Esophagus (tissue), 2 donors: ENCODE measurements around the gene RAMACL. TPM values are rescaled to one million over a fixed set of nuclear protein-coding genes. Genes with fewer than 3 reads are reported as not detected.

Source experiments
- H3K27ac ChIP-seq, 2 donors: one replicate each; pipeline ENCODE4 v1.5.1; 2013; ENCODE audit warnings: low read depth in 2 of 2, mild to moderate bottlenecking in 2 of 2, inconsistent platforms in 1 of 2, low read length in 1 of 2, moderate library complexity in 1 of 2
- H3K27me3 ChIP-seq, 2 donors: one replicate each; pipeline ENCODE4 v1.6.1; 2013; ENCODE audit warnings: low read length in 2 of 2, control low read depth in 1 of 2, mild to moderate bottlenecking in 1 of 2; ENCODE audit not compliant: insufficient read depth in 2 of 2, control insufficient read depth in 1 of 2
- H3K36me3 ChIP-seq, 2 donors: one replicate each; pipeline ENCODE4 v1.6.1; 2013; ENCODE audit warnings: low read length in 1 of 2; ENCODE audit not compliant: control insufficient read depth in 2 of 2, insufficient read depth in 2 of 2
- H3K4me1 ChIP-seq, 2 donors: one replicate each; pipeline ENCODE4 v1.6.1; 2013; ENCODE audit warnings: low read length in 1 of 2; ENCODE audit not compliant: control insufficient read depth in 2 of 2, insufficient read depth in 2 of 2
- H3K4me3 ChIP-seq, 2 donors: one replicate each; pipeline ENCODE4 v1.5.1; 2013; ENCODE audit warnings: low read length in 2 of 2, mild to moderate bottlenecking in 2 of 2, low read depth in 1 of 2, moderate library complexity in 1 of 2
- H3K9me3 ChIP-seq, 2 donors: one replicate each; pipeline ENCODE4 v1.6.1; 2013; ENCODE audit warnings: mild to moderate bottlenecking in 2 of 2, low read depth in 1 of 2, low read length in 1 of 2, moderate library complexity in 1 of 2; ENCODE audit not compliant: control insufficient read depth in 2 of 2, insufficient read depth in 1 of 2
- WGBS, 2 donors: extraction: QIAGEN DNeasy Blood & Tissue Kit; methylation state at CpG; one replicate each; pipeline ENCODE4 v1.1.7; 2013; 5-methylcytosine and 5-hydroxymethylcytosine counted together
- polyA plus RNA-seq, 2 donors: library from polyadenylated mRNA; stranded (reverse); fragments of 200-250 nt; gene quantifications; one replicate each; pipeline ENCODE4 v1.2.3, GENCODE V29; 2013
- donor health status: healthy with polysubstance abuse.
- donor health status: Bipolar disorder and iron deficiency.

Gene RAMACL
- polyA plus RNA-seq, 2 donors = 0.16 to 0.26 TPM

DNA sequence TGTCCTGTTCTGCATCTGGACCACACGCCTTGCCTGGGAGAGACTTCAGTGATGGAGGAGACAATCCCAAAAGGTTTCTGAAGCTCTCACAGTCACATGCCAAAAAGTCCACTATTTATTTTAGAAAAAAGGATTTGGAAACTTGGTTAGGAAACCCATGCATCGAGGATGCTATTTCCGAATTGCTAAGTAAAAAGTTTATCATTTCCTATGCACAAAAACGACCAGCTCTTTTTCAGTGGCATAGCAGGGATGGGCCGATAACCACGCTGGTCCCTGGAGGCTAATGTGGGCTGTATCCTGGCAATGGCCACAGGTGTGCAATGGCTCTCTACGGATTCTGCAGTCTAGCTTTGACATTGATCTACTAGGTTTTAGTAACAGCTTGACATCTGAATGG is 33.9 kb downstream of the RAMACL start:
- H3K27ac ChIP-seq = no peak overlapping the region
- no peaks in the 10 kb centered on the region for H3K27me3 ChIP-seq
- H3K9me3 ChIP-seq = no peaks in the 10 kb centered on the region
- no peaks in the 10 kb centered on the region for H3K36me3 ChIP-seq
- H3K4me1 ChIP-seq = peaks cover 3% of the 10 kb centered on the region in 2 donors
- WGBS, 2 donors = 83 to 85% methylated on average over 7 of the region's 7 CpGs
- no peak overlapping the region for H3K4me3 ChIP-seq

DNA sequence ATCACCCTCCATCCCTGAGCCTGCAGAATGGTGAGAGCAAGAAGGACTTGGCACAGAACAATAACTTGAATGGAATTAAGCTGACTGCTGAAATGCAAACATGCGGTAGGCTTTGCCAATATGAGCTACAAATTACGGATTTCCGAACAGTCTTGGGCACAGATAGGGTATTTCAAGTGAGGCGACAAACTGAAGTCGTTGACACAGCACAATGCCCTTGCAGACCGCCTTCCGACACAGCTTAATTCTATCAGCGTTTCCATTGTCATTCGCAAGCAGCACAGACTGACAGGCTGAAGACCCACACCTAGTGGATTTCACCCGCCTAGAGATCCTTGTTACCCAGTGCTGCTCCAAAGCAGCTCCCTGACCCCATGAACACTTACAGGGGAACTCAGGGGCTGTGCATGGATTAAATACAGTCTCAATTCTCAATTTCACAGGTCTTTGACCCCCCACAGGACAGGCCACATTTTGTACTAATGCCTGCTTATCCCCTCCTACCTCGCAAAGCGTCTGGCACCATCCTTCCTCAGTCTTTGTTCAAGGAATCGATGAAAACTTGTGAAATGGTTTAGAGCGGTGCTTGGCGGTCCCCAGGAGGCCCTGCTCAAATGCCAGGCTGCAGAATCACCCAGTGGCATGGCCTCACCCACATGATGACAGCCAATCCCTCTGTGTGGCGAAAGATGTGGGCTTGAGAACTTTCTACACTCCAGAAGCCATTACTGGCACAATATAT is 34.6 kb downstream of the RAMACL start:
- Histone ChIP-seq H3K9me3 (no peaks in the 10 kb centered on the region), H3K27ac (no peak overlapping the region), H3K4me1 (no peaks in the 10 kb centered on the region), H3K27me3 (no peaks in the 10 kb centered on the region), H3K4me3 (no peak overlapping the region), H3K36me3 (no peaks in the 10 kb centered on the region)
- WGBS, 2 donors = 85 to 92% methylated on average over 16 of the region's 16 CpGs

DNA sequence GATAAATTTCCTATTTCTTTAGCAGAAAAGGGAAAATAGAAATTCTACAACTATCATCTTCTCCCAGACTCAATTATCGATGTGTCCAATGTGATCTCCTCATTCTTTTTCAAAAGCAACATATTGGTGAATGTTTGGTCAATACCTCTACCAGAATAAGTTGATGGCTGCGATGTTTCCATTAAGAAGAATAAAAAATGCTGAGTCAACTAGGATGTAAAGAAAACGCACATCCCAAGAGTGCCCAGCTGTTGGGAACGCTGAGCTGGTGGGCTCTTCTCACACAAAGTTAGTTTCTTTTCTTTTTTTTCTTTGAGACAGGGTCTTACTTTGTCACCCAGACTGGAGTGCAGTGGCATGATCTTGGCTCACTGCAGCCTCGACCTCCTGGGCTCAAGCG is 39.8 kb downstream of the RAMACL start:
- Histone ChIP-seq H3K9me3 (no peaks in the 10 kb centered on the region), H3K36me3 (no peaks in the 10 kb centered on the region), H3K27ac (no peak overlapping the region), H3K4me3 (no peak overlapping the region), H3K27me3 (no peaks in the 10 kb centered on the region), H3K4me1 (no peaks in the 10 kb centered on the region)
- WGBS, 2 donors = 94 to 96% methylated on average over 6 of the region's 6 CpGs

DNA sequence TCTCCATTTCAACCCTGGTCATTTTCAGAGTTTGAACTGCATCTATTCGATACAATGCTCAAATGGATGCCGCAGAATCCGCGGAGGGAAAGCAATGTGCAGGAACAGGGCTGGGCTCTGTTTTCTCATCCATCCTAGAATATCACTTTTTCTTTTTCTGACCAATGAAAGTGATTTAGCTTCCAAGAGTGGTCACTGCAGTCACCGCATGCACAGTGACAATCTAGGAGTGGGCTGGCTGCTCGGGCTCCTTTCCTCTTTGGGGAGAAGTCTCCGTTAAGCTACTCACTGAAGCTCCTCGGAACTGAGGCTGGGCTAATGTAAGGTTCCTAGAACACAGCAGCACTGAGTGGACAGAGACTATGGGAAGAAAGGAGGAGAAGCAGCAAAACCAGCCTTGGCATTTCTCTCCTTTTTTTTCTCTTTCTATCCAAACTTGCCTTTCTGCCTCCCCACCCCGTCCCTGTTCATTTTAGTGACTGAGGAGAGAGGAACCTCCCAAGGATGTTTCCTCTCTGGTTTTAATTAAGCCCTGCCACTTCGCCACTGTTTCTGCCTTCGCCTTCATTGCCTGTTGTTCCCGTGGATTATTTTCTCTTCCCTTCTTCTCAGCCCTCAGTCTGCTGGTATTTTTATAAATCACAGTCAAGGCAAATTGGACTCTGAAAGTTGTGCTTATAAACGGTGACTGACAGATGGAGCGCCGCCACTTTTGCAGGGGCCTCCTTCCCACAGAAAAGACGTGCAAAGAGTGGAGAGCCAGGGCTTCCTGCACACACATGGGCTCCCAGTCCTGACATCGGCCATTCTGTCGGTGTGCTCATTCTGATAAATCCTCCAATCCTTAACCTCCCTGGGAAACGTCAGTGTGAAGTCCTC is 41.1 kb downstream of the RAMACL start:
- no peak overlapping the region for H3K4me3 ChIP-seq
- H3K4me1 ChIP-seq = peaks cover 0 to 6% of the 10 kb centered on the region in 2 donors
- no peaks in the 10 kb centered on the region for H3K36me3 ChIP-seq
- H3K27ac ChIP-seq = no peak overlapping the region
- H3K27me3 ChIP-seq = no peaks in the 10 kb centered on the region
- WGBS, 2 donors = 90 to 92% methylated on average over 19 of the region's 19 CpGs
- H3K9me3 ChIP-seq = no peaks in the 10 kb centered on the region

DNA sequence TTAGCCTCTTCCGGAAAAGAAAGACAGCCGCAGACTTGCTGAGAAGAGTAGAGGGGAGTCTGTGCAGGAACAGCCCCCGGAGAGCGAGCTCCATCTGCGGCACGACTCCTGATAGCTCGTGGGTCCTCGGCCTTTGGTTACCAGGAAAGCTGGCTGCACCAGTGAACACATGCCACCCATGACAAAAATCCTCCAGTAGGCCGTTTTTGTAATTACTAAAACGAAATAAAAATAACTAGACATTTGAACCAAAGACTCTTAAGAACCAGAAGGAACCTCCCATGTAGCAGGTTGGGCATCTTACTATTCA is 42.2 kb downstream of the RAMACL start:
- Histone ChIP-seq H3K27ac (no peak overlapping the region), H3K27me3 (no peaks in the 10 kb centered on the region), H3K4me1 (peaks cover 0 to 6% of the 10 kb centered on the region in 2 donors), H3K4me3 (no peak overlapping the region), H3K9me3 (no peaks in the 10 kb centered on the region), H3K36me3 (no peaks in the 10 kb centered on the region)
- WGBS, 2 donors = 96 to 98% methylated on average over 10 of the region's 10 CpGs

DNA sequence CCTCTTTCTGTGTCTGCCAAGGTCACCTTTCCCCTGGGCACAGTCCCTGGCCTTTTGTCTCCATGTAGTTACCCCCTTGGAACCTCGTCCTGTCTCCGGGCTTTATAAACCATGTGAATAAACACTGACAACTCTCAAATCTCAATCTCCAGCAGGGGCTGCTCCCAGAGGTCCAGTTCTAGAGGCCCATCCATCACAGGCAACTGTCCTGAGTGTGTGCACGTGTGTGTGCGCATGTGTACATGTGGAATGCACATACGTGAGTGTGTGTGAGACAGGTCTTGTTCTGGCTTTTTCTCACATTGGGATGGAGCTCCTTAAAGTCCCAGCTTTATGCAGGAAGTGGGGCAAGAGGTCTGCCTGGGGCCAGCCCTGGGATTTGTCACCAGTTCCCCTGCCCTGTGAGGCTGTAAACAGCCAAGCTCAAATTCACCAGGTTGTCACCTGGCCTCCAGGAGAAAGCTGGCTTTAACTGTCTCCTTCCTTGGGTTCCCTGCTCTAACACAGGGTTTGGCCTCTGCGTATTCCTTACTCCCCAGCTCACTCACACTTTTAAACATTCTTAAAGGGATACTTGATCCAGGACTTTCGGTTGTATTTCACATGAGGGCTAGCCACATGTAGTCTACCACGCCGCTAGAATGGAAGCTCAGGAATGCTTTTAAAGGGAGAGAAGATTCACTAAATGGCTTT is 42.7 kb downstream of the RAMACL start:
- 92 to 94% methylated on average over 9 of the region's 9 CpGs for WGBS, 2 donors
- Histone ChIP-seq H3K36me3 (no peaks in the 10 kb centered on the region), H3K4me3 (no peak overlapping the region), H3K9me3 (no peaks in the 10 kb centered on the region), H3K4me1 (peaks cover 0 to 6% of the 10 kb centered on the region in 2 donors), H3K27me3 (no peaks in the 10 kb centered on the region), H3K27ac (no peak overlapping the region)

DNA sequence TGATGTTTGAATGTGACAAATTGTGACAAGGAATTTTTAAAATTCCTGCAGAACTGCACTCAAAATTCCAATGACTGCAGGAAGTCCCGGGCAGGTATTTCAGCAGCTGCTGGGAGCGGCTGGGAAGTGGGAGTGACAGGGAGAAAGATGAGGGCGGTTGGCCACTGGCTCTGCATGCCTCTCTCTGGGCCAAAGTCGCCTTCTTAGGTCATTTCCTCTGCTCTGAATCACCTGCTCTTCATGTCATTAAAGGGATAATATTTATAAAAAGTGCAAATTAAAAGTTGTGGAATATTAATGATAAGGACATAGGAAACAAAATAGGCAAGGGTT is 43.9 kb downstream of the RAMACL start:
- no peaks in the 10 kb centered on the region for H3K9me3 ChIP-seq
- H3K36me3 ChIP-seq = no peaks in the 10 kb centered on the region
- no peak overlapping the region for H3K27ac ChIP-seq
- no peak overlapping the region for H3K4me3 ChIP-seq
- peaks cover 0 to 6% of the 10 kb centered on the region in 2 donors for H3K4me1 ChIP-seq
- 36 to 43% methylated on average over 4 of the region's 4 CpGs for WGBS, 2 donors
- no peaks in the 10 kb centered on the region for H3K27me3 ChIP-seq

DNA sequence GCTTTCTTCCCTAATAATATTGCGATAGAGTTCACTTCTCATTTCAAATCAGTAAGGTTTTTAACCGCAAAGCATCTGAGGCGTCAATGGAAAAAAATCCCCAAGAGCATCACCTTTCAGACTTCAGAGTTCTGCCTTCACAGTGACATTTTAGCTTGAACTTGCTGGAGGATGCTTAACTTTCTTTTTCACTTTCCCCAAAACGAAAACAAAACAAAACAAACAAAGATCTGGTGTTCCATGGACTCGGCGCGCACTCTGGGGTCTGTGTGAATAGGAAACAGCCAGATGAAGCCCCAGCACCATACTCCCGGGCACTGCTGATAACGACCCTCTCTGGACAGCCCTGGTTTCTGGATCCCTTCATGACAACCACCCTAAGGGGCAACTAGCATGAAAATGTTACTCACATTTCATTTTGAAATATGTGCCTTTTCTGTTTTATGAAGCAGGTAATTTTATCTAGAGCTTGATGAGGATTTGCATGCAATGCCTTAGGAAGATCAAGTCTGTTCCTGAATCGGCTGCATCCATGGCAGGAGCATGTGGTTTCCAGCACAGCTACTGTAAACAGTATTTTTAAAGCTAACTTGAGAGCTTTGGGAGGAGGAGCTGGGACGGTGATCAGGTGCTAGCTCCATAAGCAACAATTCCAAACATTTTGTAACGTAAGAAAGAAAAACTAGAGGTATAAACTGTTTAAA is 44.5 kb downstream of the RAMACL start:
- no peak overlapping the region for H3K27ac ChIP-seq
- WGBS, 2 donors = 56 to 60% methylated on average over 12 of the region's 12 CpGs
- H3K9me3 ChIP-seq = no peaks in the 10 kb centered on the region
- H3K27me3 ChIP-seq = no peaks in the 10 kb centered on the region
- peak overlapping the region in 1 of 2 donors; percentile 7 for H3K4me3 ChIP-seq
- H3K4me1 ChIP-seq = peaks cover 0 to 6% of the 10 kb centered on the region in 2 donors
- H3K36me3 ChIP-seq = no peaks in the 10 kb centered on the region

DNA sequence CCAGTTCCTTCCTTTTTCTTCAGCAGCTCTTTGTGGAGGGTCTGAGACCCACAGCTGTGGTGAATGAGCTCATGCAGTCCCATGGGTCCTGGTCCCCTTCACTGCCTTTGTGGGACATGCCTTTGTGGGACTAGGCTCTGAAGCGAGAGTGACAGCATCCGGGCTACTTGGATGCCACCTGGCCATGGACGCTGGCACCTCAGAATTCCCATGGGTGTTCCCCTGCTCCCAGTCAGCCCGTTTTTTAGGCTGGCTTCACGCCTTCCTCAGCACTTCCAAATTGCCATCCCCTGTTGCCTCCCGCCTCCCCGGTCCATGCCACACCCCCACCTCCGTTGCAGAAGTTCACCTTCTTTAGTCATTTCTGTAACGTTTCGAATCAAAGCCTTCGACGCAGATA is 45.1 kb downstream of the RAMACL start:
- H3K27me3 ChIP-seq = no peaks in the 10 kb centered on the region
- H3K9me3 ChIP-seq = no peaks in the 10 kb centered on the region
- peaks cover 0 to 6% of the 10 kb centered on the region in 2 donors for H3K4me1 ChIP-seq
- 81% methylated on average over 12 of the region's 12 CpGs for WGBS, 2 donors
- no peaks in the 10 kb centered on the region for H3K36me3 ChIP-seq
- no peak overlapping the region for H3K4me3 ChIP-seq
- peak overlapping the region; percentile 13 to 34 for H3K27ac ChIP-seq
